ENCODE data around the gene SLC66A3. TPM values are rescaled to one million over a fixed set of nuclear protein-coding genes. Genes with fewer than 3 reads are reported as not detected.

SLC66A3 gene
- total and polyA plus RNA-seq, 8 donors: 20.8 to 30.4 (median 27.5) TPM

GRCh38 chr2:11157296-11157695 is 2.0 kb downstream of the SLC66A3 start:
- Histone ChIP-seq H3K4me3 (no peak overlapping the region), H3K4me1 (peaks cover 10 to 28% of the 10 kb centered on the region in 2 donors), H3K9me3 (no peaks in the 10 kb centered on the region), H3K27ac (no peak overlapping the region), H3K27me3 (no peaks in the 10 kb centered on the region), H3K36me3 (no peaks in the 10 kb centered on the region)
- DNase-seq: no peak
- intact Hi-C loops (cut with DNase I): no loop called here
- ATAC-seq: no peak
- TF ChIP-seq CTCF (IDR thresholded peaks at IDR 0.05): no peak

GRCh38 chr2:11157731-11158130 is 2.5 kb downstream of the SLC66A3 start:
- Histone ChIP-seq H3K4me1 (peaks cover 10 to 28% of the 10 kb centered on the region in 2 donors), H3K9me3 (no peaks in the 10 kb centered on the region), H3K4me3 (no peak overlapping the region), H3K27me3 (no peaks in the 10 kb centered on the region), H3K36me3 (no peaks in the 10 kb centered on the region), H3K27ac (no peak overlapping the region)
- no peak for ATAC-seq
- intact Hi-C loops (cut with DNase I): no loop called here
- no peak for TF ChIP-seq CTCF (IDR thresholded peaks at IDR 0.05)
- no peak for DNase-seq

DNA sequence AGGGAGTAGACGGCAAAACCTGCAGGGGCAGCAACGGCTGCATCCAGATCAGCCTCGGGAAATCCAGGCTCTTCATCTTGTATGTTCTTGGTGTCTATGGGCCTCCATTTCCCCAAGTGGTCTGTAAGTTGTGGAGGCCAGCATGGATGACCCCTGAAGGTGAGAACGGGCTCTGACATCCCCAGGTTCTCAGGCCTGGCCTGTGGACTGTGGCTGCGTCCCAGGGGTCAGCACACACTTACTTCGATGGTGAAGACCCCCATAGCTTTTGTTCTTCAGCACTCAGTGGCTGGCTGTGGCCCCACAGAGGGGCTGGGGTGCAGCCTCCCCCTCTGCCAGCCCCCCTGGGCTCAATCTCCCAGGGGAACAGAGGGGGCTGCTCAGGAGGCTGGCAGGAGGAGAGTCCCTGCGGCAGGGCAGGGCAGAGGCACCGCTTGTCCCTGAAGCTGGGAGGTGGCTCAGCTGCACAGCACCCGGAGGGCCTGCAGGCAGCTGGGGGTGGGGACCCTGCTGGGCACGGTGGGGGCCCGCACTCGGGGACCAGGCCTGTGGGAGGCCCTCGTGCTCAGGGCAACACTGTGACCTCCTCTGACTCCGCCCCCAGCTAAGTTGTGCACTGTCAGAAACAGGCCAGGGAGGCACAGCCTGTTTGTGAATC is 3.8 kb downstream of the SLC66A3 start:
- intact Hi-C loops (cut with DNase I): no loop called here
- Histone ChIP-seq H3K27me3 (no peaks in the 10 kb centered on the region), H3K4me3 (no peak overlapping the region), H3K4me1 (peaks cover 10 to 26% of the 10 kb centered on the region in 2 donors), H3K36me3 (no peaks in the 10 kb centered on the region), H3K27ac (no peak overlapping the region), H3K9me3 (no peaks in the 10 kb centered on the region)
- no peak for TF ChIP-seq CTCF (IDR thresholded peaks at IDR 0.05)
- ATAC-seq: no peak
- no peak for DNase-seq

- no peaks in the 10 kb centered on the region for H3K27me3 ChIP-seq
- intact Hi-C loops (cut with DNase I): no loop called here
- no peak overlapping the region for H3K4me3 ChIP-seq
- no peaks in the 10 kb centered on the region for H3K9me3 ChIP-seq
- no peak for TF ChIP-seq CTCF (IDR thresholded peaks at IDR 0.05)
- ATAC-seq: no peak
- no peaks in the 10 kb centered on the region for H3K36me3 ChIP-seq
- peaks cover 6 to 20% of the 10 kb centered on the region in 2 donors for H3K4me1 ChIP-seq
- H3K27ac ChIP-seq: no peak overlapping the region
- DNase-seq: no peak
Observed at GRCh38 chr2:11159574-11160170, 4.4 kb downstream of the SLC66A3 start.

DNA sequence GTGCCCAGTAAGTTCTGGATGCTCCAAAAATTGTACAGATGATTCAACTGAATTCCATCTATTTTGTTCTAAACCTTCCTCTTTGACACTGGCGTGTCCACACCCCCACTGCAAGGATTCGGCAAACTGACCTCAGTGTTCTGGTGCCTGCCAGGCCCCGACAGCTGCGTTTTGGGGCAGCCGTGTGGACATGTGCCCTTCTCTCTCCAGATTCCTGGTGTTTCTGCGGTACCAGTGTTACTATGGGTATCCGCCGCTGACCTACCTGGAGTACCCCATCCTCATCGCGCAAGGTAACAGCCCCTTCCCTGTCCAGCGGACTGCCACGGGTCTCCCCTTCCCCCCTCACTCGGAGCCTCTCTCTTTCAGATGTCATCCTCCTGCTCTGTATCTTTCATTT is 5.0 kb downstream of the SLC66A3 start:
- intact Hi-C loops (cut with DNase I): no loop called here
- TF ChIP-seq CTCF (IDR thresholded peaks at IDR 0.05): no peak
- H3K27me3 ChIP-seq: no peaks in the 10 kb centered on the region
- H3K4me1 ChIP-seq: peaks cover 6 to 20% of the 10 kb centered on the region in 2 donors
- H3K36me3 ChIP-seq: no peaks in the 10 kb centered on the region
- ATAC-seq (no peak), DNase-seq (no peak)
- no peaks in the 10 kb centered on the region for H3K9me3 ChIP-seq
- H3K4me3 ChIP-seq: no peak overlapping the region
- H3K27ac ChIP-seq: no peak overlapping the region
